Measurements from ENCODE around the gene NEMP2. TPM values are rescaled to one million over a fixed set of nuclear protein-coding genes. Genes with fewer than 3 reads are reported as not detected.
"Not testable (repeated sequence)": the region's sequence is repeated elsewhere in the genome, so short reads cannot be mapped to it uniquely, and the experiment has no call there.

The NEMP2 gene
- total RNA-seq, 1 experiment from 2014 or later, result 8.3 TPM

GRCh38 chr2:190470256-190470826, 64.2 kb downstream of the NEMP2 start:
- POLR2A ChIA-PET (ENCODE audit: unreplicated experiment), result interaction anchor here (0.7 kb wide), 1 partner anchor 51 kb away, joined by 16 read pairs; no protein-coding TSS in a partner anchor
- no peak overlapping the region for H3K4me2 ChIP-seq
- no peak for TF ChIP-seq CTCF (conservative IDR thresholded peaks at IDR 0.05)
- no peak for TF ChIP-seq EZH2 (IDR thresholded peaks at IDR 0.05; ENCODE audit: low read depth)
- no peaks in the 10 kb centered on the region for H3K79me2 ChIP-seq (ENCODE audit: low read depth)
- H3K4me1 ChIP-seq (replicated peaks; ENCODE audit: insufficient read depth), result 0 out of 2 replicates have a peak, but pooled peaks cover 5% of the 10 kb centered on the region
- no peaks in the 10 kb centered on the region for H3K36me3 ChIP-seq (ENCODE audit: low read depth)
- CTCF ChIA-PET, result no interaction called here
- no peak overlapping the region for H3K4me3 ChIP-seq
- intact Hi-C loops (cut with micrococcal nuclease; ENCODE audit: unreplicated experiment), result no loop called here
- no peak overlapping the region for H2AFZ ChIP-seq
- H3K27me3 ChIP-seq (ENCODE audit: insufficient read depth, low read depth), result no peaks in the 10 kb centered on the region
- no TSS peak for BruUV-seq (replicated peaks)
- no peak for DNase-seq
- H3F3A ChIP-seq (ENCODE audit: insufficient read depth, low read depth), result no peaks in the 10 kb centered on the region; the same call in 1 of the 2 replicates
- H3K9me2 ChIP-seq (ENCODE audit: insufficient read depth), result no peaks in the 10 kb centered on the region
- no peak overlapping the region for H3K27ac ChIP-seq
- H4K20me1 ChIP-seq (ENCODE audit: insufficient read depth), result no peaks in the 10 kb centered on the region
- no peaks in the 10 kb centered on the region for H3K9me3 ChIP-seq (ENCODE audit: insufficient read depth, low read depth)

- BruUV-seq (replicated peaks), result no TSS peak
- peak; percentile 24 to 64 for DNase-seq
- Histone ChIP-seq H2AFZ (no peak overlapping the region), H3F3A (ENCODE audit: insufficient read depth, low read depth) (no peaks in the 10 kb centered on the region; the same call in 1 of the 2 replicates), H3K9me3 (ENCODE audit: insufficient read depth, low read depth) (no peaks in the 10 kb centered on the region), H3K79me2 (ENCODE audit: low read depth) (no peaks in the 10 kb centered on the region), H3K4me1 (replicated peaks; ENCODE audit: insufficient read depth) (0 out of 2 replicates have a peak, but pooled peaks cover 5% of the 10 kb centered on the region), H3K27ac (no peak overlapping the region), H3K36me3 (ENCODE audit: low read depth) (no peaks in the 10 kb centered on the region), H4K20me1 (ENCODE audit: insufficient read depth) (no peaks in the 10 kb centered on the region), H3K9me2 (ENCODE audit: insufficient read depth) (no peaks in the 10 kb centered on the region), H3K27me3 (ENCODE audit: insufficient read depth, low read depth) (no peaks in the 10 kb centered on the region), H3K4me3 (no peak overlapping the region), H3K4me2 (no peak overlapping the region)
- TF ChIP-seq CTCF (conservative IDR thresholded peaks at IDR 0.05), result no peak
- TF ChIP-seq EZH2 (IDR thresholded peaks at IDR 0.05; ENCODE audit: low read depth), result no peak
- ChIA-PET CTCF (no interaction called here), POLR2A (ENCODE audit: unreplicated experiment) (interaction anchor here (0.7 kb wide), 1 partner anchor 50 kb away, joined by 16 read pairs; no protein-coding TSS in a partner anchor)
- intact Hi-C loops (cut with micrococcal nuclease; ENCODE audit: unreplicated experiment), result loop anchor here (10.0 kb wide), 1 partner anchor 55 kb away; no protein-coding TSS in a partner anchor
These were observed 64.8 kb downstream of the NEMP2 start for GRCh38 chr2:190469771-190470170.

- H3K9me2 ChIP-seq (ENCODE audit: insufficient read depth), result no peaks in the 10 kb centered on the region
- no peaks in the 10 kb centered on the region for H4K20me1 ChIP-seq (ENCODE audit: insufficient read depth)
- H3K4me3 ChIP-seq, result no peak overlapping the region
- ChIA-PET POLR2A (ENCODE audit: unreplicated experiment) (no interaction called here), CTCF (no interaction called here)
- peak; percentile 64 to 68 for DNase-seq
- intact Hi-C loops (cut with micrococcal nuclease; ENCODE audit: unreplicated experiment), result loop anchor here (10.0 kb wide), 1 partner anchor 54 kb away; no protein-coding TSS in a partner anchor
- BruUV-seq (replicated peaks), result no TSS peak
- no peaks in the 10 kb centered on the region for H3K79me2 ChIP-seq (ENCODE audit: low read depth)
- H3K36me3 ChIP-seq (ENCODE audit: low read depth), result no peaks in the 10 kb centered on the region
- H3K4me2 ChIP-seq, result no peak overlapping the region
- no peak for TF ChIP-seq EZH2 (IDR thresholded peaks at IDR 0.05; ENCODE audit: low read depth)
- no peak for TF ChIP-seq CTCF (conservative IDR thresholded peaks at IDR 0.05)
- no peaks in the 10 kb centered on the region; the same call in 1 of the 2 replicates for H3F3A ChIP-seq (ENCODE audit: insufficient read depth, low read depth)
- H2AFZ ChIP-seq, result no peak overlapping the region
- no peaks in the 10 kb centered on the region for H3K27me3 ChIP-seq (ENCODE audit: insufficient read depth, low read depth)
- 0 out of 2 replicates have a peak, but pooled peaks cover 5% of the 10 kb centered on the region for H3K4me1 ChIP-seq (replicated peaks; ENCODE audit: insufficient read depth)
- 0 out of 2 replicates have a peak overlapping the region, but pooled peaks have one; percentile 32 for H3K27ac ChIP-seq
- H3K9me3 ChIP-seq (ENCODE audit: insufficient read depth, low read depth), result no peaks in the 10 kb centered on the region
These were observed 65.5 kb downstream of the NEMP2 start for GRCh38 chr2:190468814-190469569.

GRCh38 chr2:190468354-190468753, 66.2 kb downstream of the NEMP2 start:
- H3K27ac ChIP-seq, result 0 out of 2 replicates have a peak overlapping the region, but pooled peaks have one; percentile 32
- POLR2A ChIA-PET (ENCODE audit: unreplicated experiment), result interaction anchor here (0.6 kb wide), 1 partner anchor 58 kb away, joined by 5 read pairs; no protein-coding TSS in a partner anchor
- H3K9me3 ChIP-seq (ENCODE audit: insufficient read depth, low read depth); H3K27me3 ChIP-seq (ENCODE audit: insufficient read depth, low read depth); H3K79me2 ChIP-seq (ENCODE audit: low read depth); H3K9me2 ChIP-seq (ENCODE audit: insufficient read depth); H3F3A ChIP-seq (ENCODE audit: insufficient read depth, low read depth); H4K20me1 ChIP-seq (ENCODE audit: insufficient read depth); H3K4me1 ChIP-seq (replicated peaks; ENCODE audit: insufficient read depth); BruUV-seq (replicated peaks); CTCF ChIA-PET; H2AFZ ChIP-seq; H3K4me3 ChIP-seq; H3K36me3 ChIP-seq (ENCODE audit: low read depth); DNase-seq; H3K4me2 ChIP-seq: not testable (repeated sequence)
- intact Hi-C loops (cut with micrococcal nuclease; ENCODE audit: unreplicated experiment), result loop anchor here (10.0 kb wide), 1 partner anchor 54 kb away; no protein-coding TSS in a partner anchor
